SK-N-SH (cell line): ENCODE results near the gene EEFSEC. TPM values are rescaled to one million over a fixed set of nuclear protein-coding genes. Genes with fewer than 3 reads are reported as not detected.

Source experiments
- CTCF ChIA-PET: fragments of 300-600, 350-600 bp; formaldehyde crosslinking; extraction: SDS; loops from one replicate; lab custom pipeline; 2021; lab: Yijun Ruan, JAX
- POLR2A ChIA-PET: fragments of 350-600 bp; sonication (Branson Sonifier 250); formaldehyde crosslinking; extraction: SDS; loops from one replicate; lab custom pipeline; 2020; ENCODE audit warnings: antibody characterized with exemption, inconsistent platforms; lab: Yijun Ruan, JAX
- DNase-seq: peaks from one replicate; pipeline ENCODE4 v3.0.0; 2012
- H2AFZ ChIP-seq: fragments of 200-600 bp; sonication (generic); 2 replicates; pipeline ENCODE4 v1.8.1; 2016; ENCODE audit warnings: antibody characterized with exemption, mild to moderate bottlenecking, low read depth
- H3F3A ChIP-seq: fragments of 200-600 bp; sonication (generic); replicated peaks from 2 replicates; pipeline ENCODE3; 2016; ENCODE audit warnings: antibody characterized with exemption, mild to moderate bottlenecking; ENCODE audit not compliant: insufficient read depth
- H3K27ac ChIP-seq, 2 experiments: fragments of 200-500 bp in 1 of 2; fragments of 200-600 bp in 1 of 2; sonication (Bioruptor generic) in 1 of 2; sonication (generic), shearing (Covaris generic) in 1 of 2; 2 replicates each; pipeline versions ENCODE4 v1.5.1 to v1.6.1; 2014 to 2016; ENCODE audit warnings: low read depth in 2 of 2, inconsistent platforms in 1 of 2, low read length in 1 of 2, mild to moderate bottlenecking in 1 of 2, mixed read lengths in 1 of 2
- H3K27me3 ChIP-seq: fragments of 200-600 bp; sonication (generic), shearing (Covaris generic); 2 replicates; pipeline ENCODE4 v1.6.1; 2016; ENCODE audit warnings: mixed run types; ENCODE audit not compliant: insufficient read depth
- H3K36me3 ChIP-seq, 2 experiments: fragments of 200-500 bp in 1 of 2; fragments of 200-600 bp in 1 of 2; sonication (Bioruptor generic) in 1 of 2; sonication (generic) in 1 of 2; replicated peaks in 1 of 2; 2 replicates each; pipeline versions ENCODE3 to v1.5.1; 2014 to 2016; ENCODE audit warnings: low read length in 1 of 2, mild to moderate bottlenecking in 1 of 2; ENCODE audit not compliant: insufficient read depth in 2 of 2, control insufficient read depth in 1 of 2
- H3K4me1 ChIP-seq, 2 experiments: fragments of 200-500 bp in 1 of 2; fragments of 200-600 bp in 1 of 2; sonication (Bioruptor generic) in 1 of 2; sonication (generic), shearing (Covaris generic) in 1 of 2; 2 replicates each; pipeline versions ENCODE4 v1.5.1 to v1.6.1; 2014 to 2016; ENCODE audit warnings: low read depth in 1 of 2, low read length in 1 of 2, mixed run types in 1 of 2; ENCODE audit not compliant: insufficient read depth in 2 of 2, control insufficient read depth in 1 of 2
- H3K4me2 ChIP-seq: fragments of 200-600 bp; sonication (generic), shearing (Covaris generic); 2 replicates; pipeline ENCODE4 v1.6.1; 2017; ENCODE audit warnings: mixed run types
- H3K4me3 ChIP-seq, 2 experiments: fragments of 200-500 bp in 1 of 2; fragments of 200-600 bp in 1 of 2; sonication (Bioruptor generic) in 1 of 2; sonication (generic), shearing (Covaris generic) in 1 of 2; 2 replicates each; pipeline versions ENCODE4 v1.5.1 to v1.8.1; 2014 to 2016; ENCODE audit warnings: low read depth in 2 of 2, inconsistent platforms in 1 of 2, low read length in 1 of 2, mild to moderate bottlenecking in 1 of 2, mixed read lengths in 1 of 2, moderate library complexity in 1 of 2
- H3K79me2 ChIP-seq: fragments of 200-600 bp; sonication (generic); 2 replicates; pipeline ENCODE4 v1.8.1; 2017; ENCODE audit warnings: mild to moderate bottlenecking; ENCODE audit not compliant: insufficient read depth
- H3K9ac ChIP-seq: fragments of 200-600 bp; sonication (generic); 2 replicates; pipeline ENCODE4 v1.6.1; 2017; ENCODE audit warnings: mixed run types
- H3K9me2 ChIP-seq: fragments of 200-600 bp; sonication (generic); 2 replicates; pipeline ENCODE4 v1.6.1; 2017; ENCODE audit warnings: mixed run types
- H3K9me3 ChIP-seq: fragments of 200-600 bp; sonication (generic); 2 replicates; pipeline ENCODE4 v1.6.1; 2017; ENCODE audit warnings: mixed run types, mild to moderate bottlenecking, moderate library complexity
- H4K20me1 ChIP-seq: fragments of 200-600 bp; sonication (generic); 2 replicates; pipeline ENCODE4 v1.6.1; 2017; ENCODE audit warnings: mild to moderate bottlenecking, mixed run types; ENCODE audit not compliant: insufficient read depth
- CHD2 ChIP-seq: fragments of 150-350 bp; IDR thresholded peaks from 2 replicates; pipeline ENCODE4 v1.6.1; 2018; ENCODE audit warnings: low read length; ENCODE audit not compliant: partially characterized antibody
- CTCF ChIP-seq: fragments of 200-600 bp; sonication (generic); IDR thresholded peaks from 2 replicates; pipeline ENCODE4 v1.6.1; 2017; ENCODE audit warnings: antibody characterized with exemption, mild to moderate bottlenecking, moderate library complexity
- EZH2phosphoT487 ChIP-seq: fragments of 200-600 bp; sonication (generic); IDR thresholded peaks from 2 replicates; pipeline ENCODE4 v1.6.1; 2017; ENCODE audit warnings: low read depth, mixed run types, mild to moderate bottlenecking, antibody characterized with exemption, moderate library complexity, borderline replicate concordance
- FOXJ3 ChIP-seq: sonication (generic); formaldehyde crosslinking; IDR thresholded peaks from 2 replicates; pipeline ENCODE4 v1.5.1; 2020; ENCODE audit warnings: mild to moderate bottlenecking, missing genetic modification reagents
- GATA2 ChIP-seq: sonication (generic); formaldehyde crosslinking; IDR thresholded peaks from 2 replicates; pipeline ENCODE4 v1.5.0; 2020; ENCODE audit warnings: mild to moderate bottlenecking, missing genetic modification reagents
- JUND ChIP-seq: IDR thresholded peaks from 2 replicates; pipeline ENCODE4 v1.4.0; 2012
- MEF2A ChIP-seq: IDR thresholded peaks from 2 replicates; pipeline ENCODE4 v1.4.0; 2012; ENCODE audit warnings: low read depth, borderline replicate concordance
- NFIC ChIP-seq: IDR thresholded peaks from 2 replicates; pipeline ENCODE4 v1.4.0; 2012; ENCODE audit warnings: borderline replicate concordance
- NRF1 ChIP-seq: IDR thresholded peaks from 2 replicates; pipeline ENCODE4 v1.6.1; 2012; ENCODE audit warnings: low read depth, mild to moderate bottlenecking, low read length
- RCOR1 ChIP-seq: fragments of 150-350 bp; IDR thresholded peaks from 2 replicates; pipeline ENCODE4 v1.6.1; 2017; ENCODE audit warnings: antibody characterized with exemption, low read length
- REST ChIP-seq: IDR thresholded peaks from 2 replicates; pipeline ENCODE4 v1.6.1; 2012; ENCODE audit warnings: mild to moderate bottlenecking, low read depth, low read length, moderate library complexity
- RFX5 ChIP-seq: IDR thresholded peaks from 2 replicates; pipeline ENCODE4 v1.6.1; 2012; ENCODE audit warnings: mild to moderate bottlenecking, improper control_type of control experiment, low read length
- SIN3A ChIP-seq: IDR thresholded peaks from 2 replicates; pipeline ENCODE4 v1.6.1; 2012; ENCODE audit warnings: low read depth, mild to moderate bottlenecking, low read length, moderate library complexity, borderline replicate concordance
- SMC3 ChIP-seq: IDR thresholded peaks from 2 replicates; pipeline ENCODE4 v1.6.1; 2012; ENCODE audit warnings: low read depth, low read length, improper control_type of control experiment
- TAF1 ChIP-seq: IDR thresholded peaks from 2 replicates; pipeline ENCODE4 v1.6.1; 2012; ENCODE audit warnings: low read depth, mild to moderate bottlenecking, low read length, moderate library complexity, borderline replicate concordance
- TCF12 ChIP-seq: IDR thresholded peaks from 2 replicates; pipeline ENCODE4 v1.4.0; 2012
- TEAD4 ChIP-seq: IDR thresholded peaks from 2 replicates; pipeline ENCODE4 v1.4.0; 2012; ENCODE audit warnings: mild to moderate bottlenecking, borderline replicate concordance; ENCODE audit not compliant: insufficient read depth
- USF2 ChIP-seq: fragments of 150-350 bp; IDR thresholded peaks from 2 replicates; pipeline ENCODE4 v1.6.1; 2017; ENCODE audit warnings: antibody characterized with exemption, low read length, low read depth, borderline replicate concordance
- YY1 ChIP-seq: IDR thresholded peaks from 2 replicates; pipeline ENCODE4 v1.4.0; 2012; ENCODE audit warnings: low read depth, mild to moderate bottlenecking
- WGBS: methylation state at CpG from one replicate; pipeline ENCODE4 v1.1.6; 2017; ENCODE audit warnings: low lambda C conversion rate; 5-methylcytosine and 5-hydroxymethylcytosine counted together
- polyA plus RNA-seq, 3 experiments: library from polyadenylated mRNA; depleted of rRNA; stranded (reverse); fragments of >200 nt; gene quantifications; 2 replicates each; pipeline ENCODE4 v1.2.3, GENCODE V29; 2012

Gene EEFSEC
- polyA plus RNA-seq, 1 of the 3 experiments (the other 2 are of a cell fraction): 12.4 TPM

- peak; percentile 28 for DNase-seq
- no peak overlapping the region for H2AFZ ChIP-seq
- H3F3A ChIP-seq: no peaks in the 10 kb centered on the region
- CTCF ChIA-PET: interaction anchor here (0.9 to 6.8 kb wide), 15 partner anchors 35 to 416 kb away, joined by 3 to 38 read pairs (median 4); no protein-coding TSS in a partner anchor
- H4K20me1 ChIP-seq: 0 out of 2 replicates have a peak, but pooled peaks cover 6% of the 10 kb centered on the region
- TF ChIP-seq RFX5: no peak
- TF ChIP-seq, all 33 proteins: peak for 0
- no peaks in the 10 kb centered on the region for H3K9me2 ChIP-seq
- H3K9ac ChIP-seq: no peak overlapping the region
- H3K36me3 ChIP-seq: no peaks in the 10 kb centered on the region
- no peak overlapping the region for H3K4me3 ChIP-seq
- POLR2A ChIA-PET: interaction anchor here (1.4 kb wide), 1 partner anchor 15 kb away, joined by 5 read pairs; the partner anchor contains the start of gene EEFSEC
- H3K4me2 ChIP-seq: no peak overlapping the region
- H3K4me1 ChIP-seq: peaks cover 0 to 53% of the 10 kb centered on the region in 2 experiments; a peak in 2 of 4 replicates
- H3K27me3 ChIP-seq: no peaks in the 10 kb centered on the region
- peaks cover 8% of the 10 kb centered on the region; the same call in 1 of the 2 replicates for H3K79me2 ChIP-seq
- H3K9me3 ChIP-seq: no peaks in the 10 kb centered on the region
- WGBS: 60% methylated on average over 5 of the region's 5 CpGs
- H3K27ac ChIP-seq: peak overlapping the region in 1 of 2 experiments; percentile 92; a peak in 2 of 4 replicates
Measured at GRCh38 chr3:128167973-128168674, 14.8 kb downstream of the EEFSEC start.

GRCh38 chr3:128168836-128169235 is 15.6 kb downstream of the EEFSEC start:
- ChIA-PET POLR2A (interaction anchor here (1.4 kb wide), 1 partner anchor 15 kb away, joined by 5 read pairs; the partner anchor contains the start of gene EEFSEC), CTCF (interaction anchor here (1.0 to 6.8 kb wide), 5 partner anchors 74 to 416 kb away, joined by 3 to 38 read pairs (median 4); no protein-coding TSS in a partner anchor)
- 93% methylated on average over 4 of the region's 4 CpGs for WGBS
- no peak for TF ChIP-seq TCF12
- TF ChIP-seq TEAD4: no peak
- TF ChIP-seq NFIC: no peak
- no peak for TF ChIP-seq RCOR1
- TF ChIP-seq CHD2: no peak
- no peak for TF ChIP-seq MEF2A
- no peak for TF ChIP-seq JUND
- TF ChIP-seq NRF1: no peak
- no peak for TF ChIP-seq TAF1
- TF ChIP-seq SIN3A: no peak
- no peak for TF ChIP-seq REST
- no peak for TF ChIP-seq YY1
- TF ChIP-seq SMC3: no peak
- TF ChIP-seq USF2: no peak
- no peak for TF ChIP-seq CTCF
- TF ChIP-seq EZH2phosphoT487: no peak
- no peak for TF ChIP-seq FOXJ3 (CRISPR knock-in tag)
- TF ChIP-seq GATA2 (CRISPR knock-in tag): no peak

More at GRCh38 chr3:128168836-128169235, 15.6 kb downstream of the EEFSEC start:
- Histone ChIP-seq H3K36me3 (no peaks in the 10 kb centered on the region), H3K9me3 (no peaks in the 10 kb centered on the region), H3K4me3 (no peak overlapping the region), H2AFZ (no peak overlapping the region), H3K27ac (peak overlapping the region in 1 of 2 experiments; percentile 92; a peak in 2 of 4 replicates), H3K4me2 (no peak overlapping the region), H4K20me1 (0 out of 2 replicates have a peak, but pooled peaks cover 6% of the 10 kb centered on the region), H3K79me2 (peaks cover 8% of the 10 kb centered on the region; the same call in 1 of the 2 replicates), H3F3A (no peaks in the 10 kb centered on the region), H3K9me2 (no peaks in the 10 kb centered on the region), H3K27me3 (no peaks in the 10 kb centered on the region), H3K9ac (no peak overlapping the region), H3K4me1 (peaks cover 0 to 60% of the 10 kb centered on the region in 2 experiments; a peak in 2 of 4 replicates)
- no peak for DNase-seq
